Trophoblast cell (in vitro differentiated cells and primary cell): ENCODE data around the gene FGFR4.

Experiments
- DNase-seq, 2 donors: peaks; one replicate each; pipeline ENCODE4 v3.0.0-alpha.2; 2016
- H2AFZ ChIP-seq: 2 replicates; pipeline ENCODE4 v1.6.1; 2013; ENCODE audit warnings: low read length, moderate library complexity, mild to moderate bottlenecking; ENCODE audit not compliant: insufficient read depth, poor library complexity
- H2AK5ac ChIP-seq: 2 replicates; pipeline ENCODE4 v1.6.1; 2013; ENCODE audit warnings: mild to moderate bottlenecking, low read length
- H2BK120ac ChIP-seq: 2 replicates; pipeline ENCODE4 v1.6.1; 2013; ENCODE audit warnings: low read length, mild to moderate bottlenecking, moderate library complexity; ENCODE audit not compliant: insufficient read depth, poor library complexity
- H2BK12ac ChIP-seq: 2 replicates; pipeline ENCODE4 v1.6.1; 2013; ENCODE audit warnings: mild to moderate bottlenecking, low read length, moderate library complexity
- H2BK5ac ChIP-seq: 2 replicates; pipeline ENCODE4 v1.6.1; 2013; ENCODE audit warnings: low read length, low read depth, moderate library complexity, mild to moderate bottlenecking; ENCODE audit not compliant: poor library complexity
- H3K14ac ChIP-seq: 2 replicates; pipeline ENCODE4 v1.6.1; 2013; ENCODE audit warnings: mild to moderate bottlenecking, low read length
- H3K18ac ChIP-seq: 2 replicates; pipeline ENCODE4 v1.6.1; 2013; ENCODE audit warnings: mild to moderate bottlenecking, low read length
- H3K23ac ChIP-seq: 2 replicates; pipeline ENCODE4 v1.6.1; 2013; ENCODE audit warnings: low read length
- H3K27ac ChIP-seq: 2 replicates; pipeline ENCODE4 v1.5.1; 2013; ENCODE audit warnings: low read depth, mild to moderate bottlenecking, inconsistent platforms, low read length, moderate library complexity
- H3K27me3 ChIP-seq: 2 replicates; pipeline ENCODE4 v1.6.1; 2013; ENCODE audit warnings: inconsistent platforms, mild to moderate bottlenecking, low read length, moderate library complexity; ENCODE audit not compliant: insufficient read depth
- H3K36me3 ChIP-seq, 2 experiments: 1 replicate in 1 of 2; 2 replicates in 1 of 2; pipeline ENCODE4 v1.6.1; 2013; ENCODE audit warnings: low read length in 2 of 2, mild to moderate bottlenecking in 2 of 2, moderate library complexity in 1 of 2; ENCODE audit not compliant: insufficient read depth in 2 of 2, control insufficient read depth in 1 of 2
- H3K4ac ChIP-seq: 2 replicates; pipeline ENCODE4 v1.6.1; 2013; ENCODE audit warnings: low read depth, mild to moderate bottlenecking, low read length, moderate library complexity
- H3K4me1 ChIP-seq, 2 experiments: 1 replicate in 1 of 2; 2 replicates in 1 of 2; pipeline ENCODE4 v1.6.1; 2013; ENCODE audit warnings: low read length in 2 of 2, mild to moderate bottlenecking in 2 of 2, moderate library complexity in 1 of 2; ENCODE audit not compliant: insufficient read depth in 2 of 2, control insufficient read depth in 1 of 2
- H3K4me2 ChIP-seq: 2 replicates; pipeline ENCODE4 v1.6.1; 2013; ENCODE audit warnings: inconsistent platforms, mild to moderate bottlenecking, low read length, moderate library complexity
- H3K4me3 ChIP-seq: 2 replicates; pipeline ENCODE4 v1.5.1; 2013; ENCODE audit warnings: mild to moderate bottlenecking, low read depth, low read length, inconsistent platforms
- H3K79me1 ChIP-seq: one replicate; pipeline ENCODE4 v1.6.1; 2013; ENCODE audit warnings: low read length
- H3K79me2 ChIP-seq: 2 replicates; pipeline ENCODE4 v1.6.1; 2013; ENCODE audit warnings: low read length, mild to moderate bottlenecking; ENCODE audit not compliant: control insufficient read depth, insufficient read depth, poor library complexity
- H3K9ac ChIP-seq: 2 replicates; pipeline ENCODE4 v1.6.1; 2013; ENCODE audit warnings: mild to moderate bottlenecking, low read length
- H3K9me3 ChIP-seq: 2 replicates; pipeline ENCODE4 v1.6.1; 2013; ENCODE audit warnings: low read depth, mild to moderate bottlenecking, control low read depth, inconsistent platforms, low read length; ENCODE audit not compliant: insufficient read depth
- H4K12ac ChIP-seq: 2 replicates; pipeline ENCODE4 v1.6.1; 2013; ENCODE audit warnings: low read depth, mild to moderate bottlenecking, low read length, moderate library complexity
- H4K8ac ChIP-seq: 2 replicates; pipeline ENCODE4 v1.6.1; 2013; ENCODE audit warnings: low read depth, mild to moderate bottlenecking, low read length, moderate library complexity
- H4K91ac ChIP-seq: one replicate; pipeline ENCODE4 v1.6.1; 2013; ENCODE audit warnings: low read depth, mild to moderate bottlenecking, low read length, moderate library complexity
- WGBS: extraction: QIAGEN DNeasy Blood & Tissue Kit; methylation state at CpG from one replicate; pipeline ENCODE4 v1.1.7; 2013; ENCODE audit warnings: missing lambda C conversion rate; ENCODE audit not compliant: insufficient read length, insufficient coverage; ENCODE audit errors: extremely low coverage; 5-methylcytosine and 5-hydroxymethylcytosine counted together

Gene FGFR4

DNA sequence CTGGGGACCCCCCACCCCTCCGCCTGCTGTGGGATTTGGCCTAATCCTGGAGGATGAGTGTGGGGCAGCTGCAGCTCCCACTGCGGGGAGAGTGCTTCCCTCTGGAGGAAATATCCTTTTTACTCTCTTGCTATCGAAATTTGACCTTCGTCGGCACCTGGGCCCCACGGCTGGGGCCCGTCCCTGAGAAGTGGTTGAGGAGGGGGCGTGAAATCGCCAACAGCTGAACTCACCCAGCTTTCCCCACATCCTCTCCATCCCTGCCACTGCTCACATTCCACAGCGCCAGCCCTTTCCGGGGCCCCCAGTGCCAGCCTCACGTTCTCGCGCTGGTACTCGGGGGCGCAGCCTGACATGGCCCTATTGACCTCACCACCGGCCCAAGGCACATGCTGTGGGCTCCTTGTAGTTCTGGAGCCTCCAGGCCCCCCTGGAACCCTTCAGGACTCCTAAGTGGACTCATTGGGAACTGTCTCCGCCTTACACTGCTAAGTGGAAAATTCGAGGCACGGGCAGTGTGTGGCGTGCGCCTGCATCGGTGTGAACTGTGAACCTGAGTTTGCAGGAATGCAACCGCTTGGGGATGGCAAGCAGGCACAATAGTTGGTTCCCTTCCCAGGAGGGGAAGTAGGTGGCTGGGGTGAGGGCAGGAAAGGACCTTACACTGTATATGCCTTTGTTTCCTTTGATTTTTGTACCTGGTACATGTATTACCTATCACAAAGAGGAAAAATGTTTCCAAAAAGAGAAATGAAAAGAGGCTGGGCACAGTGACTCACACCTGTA is 19.2 kb downstream of the FGFR4 start:
- peaks cover 0 to 3% of the 10 kb centered on the region in 2 experiments for H3K4me1 ChIP-seq
- no CpG with 5 or more reads among the region's 24 CpGs for WGBS

DNA sequence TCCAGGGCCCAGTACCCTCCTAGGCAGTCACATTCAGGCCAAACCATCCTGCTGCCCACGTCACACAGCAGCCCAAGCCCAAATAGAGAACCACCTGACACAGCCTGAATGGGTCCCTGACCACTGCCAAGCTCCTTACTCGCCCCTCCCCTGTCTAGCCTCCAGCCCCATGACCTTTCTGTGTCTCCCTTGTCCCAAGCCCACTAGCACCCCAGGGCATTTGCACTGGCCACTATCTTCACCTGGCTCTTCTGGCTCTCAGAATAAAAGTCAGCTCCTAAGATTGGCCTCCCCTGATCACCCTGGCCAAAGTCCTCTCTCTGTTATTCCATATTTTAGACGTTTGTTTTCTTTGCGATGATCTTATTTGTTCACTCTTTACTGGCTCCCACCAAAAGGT is 20.4 kb downstream of the FGFR4 start:
- H3K23ac ChIP-seq: no peak overlapping the region
- no peaks in the 10 kb centered on the region for H3K27me3 ChIP-seq
- H2BK12ac ChIP-seq: no peak overlapping the region
- H2AFZ ChIP-seq: no peak overlapping the region
- no peaks in the 10 kb centered on the region for H3K9me3 ChIP-seq
- no peaks in the 10 kb centered on the region for H3K79me2 ChIP-seq
- H3K4me2 ChIP-seq: no peak overlapping the region
- no peak overlapping the region for H3K14ac ChIP-seq
- no peak overlapping the region for H3K9ac ChIP-seq
- WGBS: no CpG with 5 or more reads among the region's 4 CpGs
- no peak overlapping the region for H4K91ac ChIP-seq
- no peak overlapping the region for H4K8ac ChIP-seq
- H4K12ac ChIP-seq: no peak overlapping the region
- no peak overlapping the region for H2BK120ac ChIP-seq
- no peak overlapping the region for H2BK5ac ChIP-seq
- H3K27ac ChIP-seq: no peak overlapping the region
- no peak overlapping the region for H2AK5ac ChIP-seq
- DNase-seq: no peak
- no peak overlapping the region for H3K4me3 ChIP-seq
- H3K79me1 ChIP-seq: no peaks in the 10 kb centered on the region
- H3K36me3 ChIP-seq: no peaks in the 10 kb centered on the region
- no peak overlapping the region for H3K4ac ChIP-seq
- peaks cover 0 to 3% of the 10 kb centered on the region in 2 experiments for H3K4me1 ChIP-seq
- no peak overlapping the region for H3K18ac ChIP-seq

More for the DNA sequence above, 19.2 kb downstream of the FGFR4 start:
- no peak overlapping the region for H3K4me2 ChIP-seq
- H3K4ac ChIP-seq: no peak overlapping the region
- no peak overlapping the region for H3K9ac ChIP-seq
- H2BK120ac ChIP-seq: no peak overlapping the region
- no peak overlapping the region for H2BK5ac ChIP-seq
- no peak overlapping the region for H4K91ac ChIP-seq
- H3K79me2 ChIP-seq: no peaks in the 10 kb centered on the region
- no peak overlapping the region for H2BK12ac ChIP-seq
- H3K27me3 ChIP-seq: no peaks in the 10 kb centered on the region
- no peak for DNase-seq
- no peak overlapping the region for H4K12ac ChIP-seq
- peaks cover under 1% of the 10 kb centered on the region for H3K9me3 ChIP-seq
- H3K79me1 ChIP-seq: no peaks in the 10 kb centered on the region
- no peak overlapping the region for H3K27ac ChIP-seq
- no peak overlapping the region for H3K4me3 ChIP-seq
- no peak overlapping the region for H2AFZ ChIP-seq
- H4K8ac ChIP-seq: no peak overlapping the region
- H2AK5ac ChIP-seq: no peak overlapping the region
- no peak overlapping the region for H3K23ac ChIP-seq
- no peak overlapping the region for H3K18ac ChIP-seq
- H3K36me3 ChIP-seq: no peaks in the 10 kb centered on the region
- H3K14ac ChIP-seq: no peak overlapping the region

GRCh38 chr5:177109810-177110209 is 23.1 kb downstream of the FGFR4 start:
- no peak overlapping the region for H3K18ac ChIP-seq
- no peak overlapping the region for H2BK12ac ChIP-seq
- H2AFZ ChIP-seq: no peak overlapping the region
- H3K79me1 ChIP-seq: no peaks in the 10 kb centered on the region
- H3K79me2 ChIP-seq: no peaks in the 10 kb centered on the region
- no peaks in the 10 kb centered on the region for H3K9me3 ChIP-seq
- H3K23ac ChIP-seq: no peak overlapping the region
- H4K12ac ChIP-seq: no peak overlapping the region
- H4K91ac ChIP-seq: no peak overlapping the region
- no peak overlapping the region for H3K4me2 ChIP-seq
- no peak overlapping the region for H2BK5ac ChIP-seq
- no peak overlapping the region for H3K14ac ChIP-seq
- H3K4me3 ChIP-seq: no peak overlapping the region
- H3K9ac ChIP-seq: no peak overlapping the region
- H2BK120ac ChIP-seq: no peak overlapping the region
- no peak overlapping the region for H3K4ac ChIP-seq
- no peaks in the 10 kb centered on the region for H3K27me3 ChIP-seq
- H3K27ac ChIP-seq: no peak overlapping the region
- H4K8ac ChIP-seq: no peak overlapping the region
- no peak overlapping the region for H2AK5ac ChIP-seq
- peaks cover 0 to 3% of the 10 kb centered on the region in 2 experiments for H3K4me1 ChIP-seq
- WGBS: no CpG with 5 or more reads among the region's 9 CpGs
- no peak for DNase-seq
- no peaks in the 10 kb centered on the region for H3K36me3 ChIP-seq

DNA sequence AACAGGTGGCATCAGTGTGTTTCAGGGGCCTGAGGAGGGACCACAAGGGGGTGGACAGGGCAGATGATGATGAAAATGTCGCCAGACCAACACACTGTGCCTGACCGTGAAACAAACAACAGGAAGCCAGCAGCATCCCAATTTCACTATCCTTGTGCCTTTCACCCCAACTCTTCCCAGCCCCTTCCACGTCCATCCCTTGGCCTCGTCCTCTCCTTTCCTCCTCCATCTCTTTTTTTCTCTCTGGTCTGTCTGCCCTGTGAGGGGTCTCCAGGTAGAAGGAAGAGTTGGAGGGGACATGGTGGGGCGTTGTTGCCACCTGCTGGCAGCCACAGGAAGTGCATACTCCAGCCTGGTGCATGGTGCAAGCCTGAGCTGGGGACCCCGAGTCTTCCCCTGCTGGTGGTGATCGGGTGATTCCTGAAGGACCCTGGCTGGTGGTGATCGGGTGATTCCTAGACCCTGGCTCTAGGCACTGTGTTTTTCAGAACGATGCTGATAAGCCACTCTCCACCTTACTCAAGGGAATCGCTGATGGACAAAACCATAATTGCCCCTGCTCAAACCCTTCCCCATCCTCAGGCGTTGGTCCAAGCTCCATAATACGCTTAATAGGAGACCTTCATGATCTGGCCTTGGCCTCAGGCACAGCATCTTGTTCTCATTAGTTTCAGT is 25.1 kb downstream of the FGFR4 start:
- H3K9ac ChIP-seq: no peak overlapping the region
- H3K4me3 ChIP-seq: no peak overlapping the region
- no CpG with 5 or more reads among the region's 12 CpGs for WGBS
- H4K8ac ChIP-seq: no peak overlapping the region
- no peak overlapping the region for H2AK5ac ChIP-seq
- H3K27me3 ChIP-seq: no peaks in the 10 kb centered on the region
- H3K79me2 ChIP-seq: no peaks in the 10 kb centered on the region
- no peak overlapping the region for H3K4ac ChIP-seq
- peak in 1 of 2 donors; percentile 50 for DNase-seq
- H2BK120ac ChIP-seq: no peak overlapping the region
- no peak overlapping the region for H4K12ac ChIP-seq
- H2BK5ac ChIP-seq: no peak overlapping the region
- peaks cover 0 to 7% of the 10 kb centered on the region in 2 experiments for H3K4me1 ChIP-seq
- no peaks in the 10 kb centered on the region for H3K9me3 ChIP-seq
- no peak overlapping the region for H2BK12ac ChIP-seq
- peaks cover 3% of the 10 kb centered on the region for H3K79me1 ChIP-seq
- H3K27ac ChIP-seq: no peak overlapping the region
- no peak overlapping the region for H3K23ac ChIP-seq
- H4K91ac ChIP-seq: no peak overlapping the region
- no peak overlapping the region for H3K14ac ChIP-seq
- H3K4me2 ChIP-seq: no peak overlapping the region
- H3K18ac ChIP-seq: no peak overlapping the region
- H3K36me3 ChIP-seq: no peaks in the 10 kb centered on the region
- no peak overlapping the region for H2AFZ ChIP-seq
